ENCODE measurements around the gene SLC29A3.

GRCh38 chr10:71324743-71325142, 5.7 kb downstream of the SLC29A3 start:
- TF ChIP-seq CTCF (IDR thresholded peaks at IDR 0.05) (no peak), POLR2A (IDR thresholded peaks at IDR 0.05) (no peak)
